ENCODE data around the gene PCYT1A.
"Not testable (repeated sequence)": the region's sequence is repeated elsewhere in the genome, so short reads cannot be mapped to it uniquely, and the experiment has no call there.

PCYT1A gene

GRCh38 chr3:196287090-196287439 lies 461 bp downstream of the PCYT1A start:
- DNase-seq (ENCODE audit: low read depth) = peak; percentile 8

- no peak for DNase-seq (ENCODE audit: low read depth)
These were observed 3.1 kb downstream of the PCYT1A start for GRCh38 chr3:196284396-196284795.

- no peak for DNase-seq (ENCODE audit: low read depth)
These were observed 5.6 kb downstream of the PCYT1A start for GRCh38 chr3:196281962-196282361.

GRCh38 chr3:196280689-196281440 lies 6.7 kb downstream of the PCYT1A start:
- no peak for DNase-seq (ENCODE audit: low read depth)

GRCh38 chr3:196275126-196275525 lies 12.4 kb downstream of the PCYT1A start:
- DNase-seq (ENCODE audit: low read depth) = no peak

GRCh38 chr3:196274585-196274984 lies 12.9 kb downstream of the PCYT1A start:
- peak; percentile 35 for DNase-seq (ENCODE audit: low read depth)

GRCh38 chr3:196273655-196274054 lies 13.9 kb downstream of the PCYT1A start:
- DNase-seq (ENCODE audit: low read depth) = no peak

- no peak for DNase-seq (ENCODE audit: low read depth)
These were observed 14.7 kb downstream of the PCYT1A start for GRCh38 chr3:196272826-196273225.

GRCh38 chr3:196270499-196270898 lies 17.0 kb downstream of the PCYT1A start:
- no peak for DNase-seq (ENCODE audit: low read depth)

- DNase-seq (ENCODE audit: low read depth) = no peak
These were observed 19.0 kb downstream of the PCYT1A start for GRCh38 chr3:196268284-196269163.

GRCh38 chr3:196263819-196264218 lies 23.7 kb downstream of the PCYT1A start:
- no peak for DNase-seq (ENCODE audit: low read depth)

GRCh38 chr3:196260784-196261183 lies 26.7 kb downstream of the PCYT1A start:
- no peak for DNase-seq (ENCODE audit: low read depth)

GRCh38 chr3:196255776-196256175 lies 31.8 kb downstream of the PCYT1A start:
- no peak for DNase-seq (ENCODE audit: low read depth)

GRCh38 chr3:196254376-196255283 lies 32.9 kb downstream of the PCYT1A start:
- no peak for DNase-seq (ENCODE audit: low read depth)

- no peak for DNase-seq (ENCODE audit: low read depth)
These were observed 35.6 kb downstream of the PCYT1A start for GRCh38 chr3:196251918-196252317.

GRCh38 chr3:196246612-196247308 lies 40.8 kb downstream of the PCYT1A start:
- DNase-seq (ENCODE audit: low read depth) = no peak

- not testable (repeated sequence) for DNase-seq (ENCODE audit: low read depth)
These were observed 43.4 kb downstream of the PCYT1A start for GRCh38 chr3:196244166-196244565.

GRCh38 chr3:196241704-196242103 lies 45.8 kb downstream of the PCYT1A start:
- no peak for DNase-seq (ENCODE audit: low read depth)

GRCh38 chr3:196240424-196240823 lies 47.1 kb downstream of the PCYT1A start:
- no peak for DNase-seq (ENCODE audit: low read depth)

- no peak for DNase-seq (ENCODE audit: low read depth)
These were observed 48.6 kb downstream of the PCYT1A start for GRCh38 chr3:196238612-196239560.

Data from T-helper 22 cell (primary cell).